ENCODE data around the gene FGD2. TPM values are rescaled to one million over a fixed set of nuclear protein-coding genes. Genes with fewer than 3 reads are reported as not detected.
"Not testable (repeated sequence)": the region's sequence is repeated elsewhere in the genome, so short reads cannot be mapped to it uniquely, and the experiment has no call there.

FGD2 gene
- total RNA-seq, 1 experiment from 2014 or later, result 0.44 TPM

DNA sequence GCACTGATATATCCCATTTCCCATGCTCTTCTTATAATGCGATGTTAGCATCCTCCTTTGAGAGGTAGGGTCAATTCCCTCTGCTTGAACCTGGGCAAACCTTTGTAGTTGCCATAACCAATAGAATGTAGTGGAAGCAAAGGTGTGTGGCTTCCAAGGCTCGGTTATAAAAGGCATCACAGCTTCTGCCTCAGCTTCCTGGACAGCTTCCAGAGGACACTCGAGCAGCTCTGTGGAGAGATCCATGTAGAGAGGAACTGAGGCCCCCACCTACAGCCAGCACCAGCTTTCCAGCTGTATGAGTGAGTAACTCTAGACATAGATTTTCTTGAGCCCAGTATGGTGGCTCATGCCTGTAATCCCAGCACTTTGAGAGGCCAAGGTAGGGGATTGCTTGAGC, 36.7 kb downstream of the FGD2 start:
- TF ChIP-seq EZH2 (IDR thresholded peaks at IDR 0.05; ENCODE audit: low read length, unreplicated experiment) (no peak), EZH2phosphoT487 (IDR thresholded peaks at IDR 0.05; ENCODE audit: borderline replicate concordance, low read length) (no peak), CTCF (conservative IDR thresholded peaks at IDR 0.05; ENCODE audit: low read depth, low read length) (no peak)
- intact Hi-C loops (cut with micrococcal nuclease), result no loop called here
- POLR2A ChIA-PET (ENCODE audit: unreplicated experiment), result no interaction called here
- CTCF ChIA-PET, result no interaction called here
- no peak overlapping the region for H3K4me2 ChIP-seq (ENCODE audit: low read length)
- no peaks in the 10 kb centered on the region for H3K4me1 ChIP-seq (ENCODE audit: insufficient read depth, low read length)
- H3K9me3 ChIP-seq (ENCODE audit: low read length), result no peaks in the 10 kb centered on the region
- no peaks in the 10 kb centered on the region for H3K79me2 ChIP-seq (ENCODE audit: low read length)
- no peak overlapping the region for H2AFZ ChIP-seq (ENCODE audit: low read length)
- no peak overlapping the region for H3K4me3 ChIP-seq (ENCODE audit: low read length)
- BruUV-seq (replicated peaks), result no TSS peak
- no peak for ATAC-seq
- H3K27ac ChIP-seq (ENCODE audit: low read length), result no peak overlapping the region
- no peaks in the 10 kb centered on the region for H4K20me1 ChIP-seq (ENCODE audit: low read length)
- H3K9ac ChIP-seq (ENCODE audit: low read length), result no peak overlapping the region
- DNase-seq, result no peak
- no peaks in the 10 kb centered on the region for H3F3A ChIP-seq (ENCODE audit: low read length, unreplicated experiment)
- no peaks in the 10 kb centered on the region for H3K9me2 ChIP-seq (replicated peaks; ENCODE audit: low read length)
- no peaks in the 10 kb centered on the region for H3K27me3 ChIP-seq (ENCODE audit: low read length)
- no peaks in the 10 kb centered on the region for H3K36me3 ChIP-seq (ENCODE audit: low read depth, low read length)

GRCh38 chr6:37043091-37043490, 37.6 kb downstream of the FGD2 start:
- H3K4me2 ChIP-seq (ENCODE audit: low read length); H2AFZ ChIP-seq (ENCODE audit: low read length); ATAC-seq; POLR2A ChIA-PET (ENCODE audit: unreplicated experiment); DNase-seq; CTCF ChIA-PET; H4K20me1 ChIP-seq (ENCODE audit: low read length); H3K27me3 ChIP-seq (ENCODE audit: low read length); H3K9me2 ChIP-seq (replicated peaks; ENCODE audit: low read length); H3K9ac ChIP-seq (ENCODE audit: low read length); H3K27ac ChIP-seq (ENCODE audit: low read length); BruUV-seq (replicated peaks); H3K4me3 ChIP-seq (ENCODE audit: low read length); H3K36me3 ChIP-seq (ENCODE audit: low read depth, low read length); H3F3A ChIP-seq (ENCODE audit: low read length, unreplicated experiment); H3K79me2 ChIP-seq (ENCODE audit: low read length); H3K4me1 ChIP-seq (ENCODE audit: insufficient read depth, low read length); intact Hi-C loops (cut with micrococcal nuclease); H3K9me3 ChIP-seq (ENCODE audit: low read length): not testable (repeated sequence)

- ChIA-PET CTCF (interaction anchor here (0.6 kb wide), 1 partner anchor 259 kb away, joined by 3 read pairs; no protein-coding TSS in a partner anchor), POLR2A (ENCODE audit: unreplicated experiment) (no interaction called here)
- no peaks in the 10 kb centered on the region for H3K9me2 ChIP-seq (replicated peaks; ENCODE audit: low read length)
- H2AFZ ChIP-seq (ENCODE audit: low read length), result no peak overlapping the region
- H3K27ac ChIP-seq (ENCODE audit: low read length), result no peak overlapping the region
- no TSS peak for BruUV-seq (replicated peaks)
- no peaks in the 10 kb centered on the region for H3K9me3 ChIP-seq (ENCODE audit: low read length)
- H4K20me1 ChIP-seq (ENCODE audit: low read length), result no peaks in the 10 kb centered on the region
- no peak for DNase-seq
- intact Hi-C loops (cut with micrococcal nuclease), result no loop called here
- H3K4me3 ChIP-seq (ENCODE audit: low read length), result no peak overlapping the region
- H3K4me1 ChIP-seq (ENCODE audit: insufficient read depth, low read length), result peaks cover 10% of the 10 kb centered on the region
- no peaks in the 10 kb centered on the region for H3K27me3 ChIP-seq (ENCODE audit: low read length)
- H3K36me3 ChIP-seq (ENCODE audit: low read depth, low read length), result no peaks in the 10 kb centered on the region
- no peak overlapping the region for H3K4me2 ChIP-seq (ENCODE audit: low read length)
- H3K79me2 ChIP-seq (ENCODE audit: low read length), result no peaks in the 10 kb centered on the region
- ATAC-seq, result no peak
- H3K9ac ChIP-seq (ENCODE audit: low read length), result no peak overlapping the region
- TF ChIP-seq EZH2phosphoT487 (IDR thresholded peaks at IDR 0.05; ENCODE audit: borderline replicate concordance, low read length), result no peak
- TF ChIP-seq CTCF (conservative IDR thresholded peaks at IDR 0.05; ENCODE audit: low read depth, low read length), result no peak
- TF ChIP-seq EZH2 (IDR thresholded peaks at IDR 0.05; ENCODE audit: low read length, unreplicated experiment), result no peak
- H3F3A ChIP-seq (ENCODE audit: low read length, unreplicated experiment), result no peaks in the 10 kb centered on the region
Measured at GRCh38 chr6:37047346-37047688, 41.9 kb downstream of the FGD2 start.
